Ishikawa (cell line): ENCODE data around the gene OBSCN.

Source experiments
- CEBPB ChIP-seq: IDR thresholded peaks from 2 replicates; pipeline ENCODE4 v1.6.1; 2012
- CREB1 ChIP-seq: IDR thresholded peaks from 2 replicates; pipeline ENCODE4 v1.6.1; 2012; ENCODE audit warnings: low read depth
- EGR1 ChIP-seq: IDR thresholded peaks from 2 replicates; pipeline ENCODE4 v1.6.1; 2012
- EP300 ChIP-seq: IDR thresholded peaks from 2 replicates; pipeline ENCODE4 v1.6.1; 2012; ENCODE audit warnings: borderline replicate concordance
- MAX ChIP-seq: IDR thresholded peaks from 2 replicates; pipeline ENCODE4 v1.6.1; 2012
- NFIC ChIP-seq: IDR thresholded peaks from 2 replicates; pipeline ENCODE4 v1.6.1; 2012
- RAD21 ChIP-seq: IDR thresholded peaks from 2 replicates; pipeline ENCODE4 v1.6.1; 2012; ENCODE audit warnings: low read depth
- TAF1 ChIP-seq: IDR thresholded peaks from 2 replicates; pipeline ENCODE4 v1.6.1; 2012; ENCODE audit warnings: low read depth, mild to moderate bottlenecking
- TCF12 ChIP-seq: IDR thresholded peaks from 2 replicates; pipeline ENCODE4 v1.6.1; 2012; ENCODE audit warnings: low read depth
- TEAD4 ChIP-seq: IDR thresholded peaks from 2 replicates; pipeline ENCODE4 v1.6.1; 2012
- YY1 ChIP-seq: IDR thresholded peaks from 2 replicates; pipeline ENCODE4 v1.6.1; 2012; ENCODE audit warnings: low read depth

GRCh38 chr1:228315484-228315944 is 107.7 kb downstream of the OBSCN start:
- TF ChIP-seq CREB1 = no peak
- no peak for TF ChIP-seq CEBPB
- no peak for TF ChIP-seq NFIC
- no peak for TF ChIP-seq RAD21
- TF ChIP-seq MAX = no peak
- no peak for TF ChIP-seq TAF1
- TF ChIP-seq TEAD4 = no peak
- TF ChIP-seq TCF12 = no peak
- TF ChIP-seq YY1 = no peak
- no peak for TF ChIP-seq EGR1
- TF ChIP-seq EP300 = no peak
